HepG2 (cell line): Measurements from ENCODE around the gene PARN. TPM values are rescaled to one million over a fixed set of nuclear protein-coding genes. Genes with fewer than 3 reads are reported as not detected.

Source experiments
- CREB3 ChIP-seq: sonication (generic); formaldehyde crosslinking; IDR thresholded peaks from 2 replicates; pipeline ENCODE4 v1.5.0; 2020; ENCODE audit warnings: missing genetic modification reagents
- ELF4 ChIP-seq: sonication (generic); formaldehyde crosslinking; IDR thresholded peaks from 2 replicates; pipeline ENCODE4 v1.5.0; 2020; ENCODE audit warnings: missing genetic modification reagents, mild to moderate bottlenecking, moderate library complexity, borderline replicate concordance
- FOXJ3 ChIP-seq: sonication (generic); formaldehyde crosslinking; IDR thresholded peaks from 2 replicates; pipeline ENCODE4 v1.4.0; 2020; ENCODE audit warnings: missing genetic modification reagents, mild to moderate bottlenecking, borderline replicate concordance
- HMGXB3 ChIP-seq: sonication (generic); formaldehyde crosslinking; IDR thresholded peaks from 2 replicates; pipeline ENCODE4 v1.4.0; 2020; ENCODE audit warnings: missing genetic modification reagents, borderline replicate concordance
- HNF4G ChIP-seq, 2 experiments: sonication (generic) in 1 of 2; formaldehyde crosslinking in 1 of 2; IDR thresholded peaks; 2 replicates each; pipeline versions ENCODE4 v1.4.0 to v1.6.1; 2011 to 2020; ENCODE audit warnings: borderline replicate concordance in 2 of 2, low read depth in 2 of 2, mild to moderate bottlenecking in 2 of 2, low read length in 1 of 2, missing genetic modification reagents in 1 of 2, moderate library complexity in 1 of 2
- MXD4 ChIP-seq: IDR thresholded peaks from 2 replicates; pipeline ENCODE4 v1.6.1; 2016; ENCODE audit warnings: mild to moderate bottlenecking, missing biosample characterization, missing genetic modification reagents
- MYPOP ChIP-seq: sonication (generic); formaldehyde crosslinking; IDR thresholded peaks from 2 replicates; pipeline ENCODE4 v1.8.1; 2023; ENCODE audit warnings: mild to moderate bottlenecking, moderate library complexity, missing genetic modification reagents
- PHF8 ChIP-seq: sonication (generic); formaldehyde crosslinking; IDR thresholded peaks from 2 replicates; pipeline ENCODE4 v1.5.0; 2020; ENCODE audit warnings: missing genetic modification reagents
- POLR2AphosphoS5 ChIP-seq: IDR thresholded peaks from 2 replicates; pipeline ENCODE4 v1.6.1; 2012; ENCODE audit warnings: low read depth, low read length
- SAP130 ChIP-seq: IDR thresholded peaks from 2 replicates; pipeline ENCODE4 v1.6.1; 2016; ENCODE audit warnings: low read depth
- SP5 ChIP-seq: IDR thresholded peaks from 2 replicates; pipeline ENCODE4 v1.6.1; 2016; ENCODE audit warnings: low read depth, borderline replicate concordance
- SSRP1 ChIP-seq: IDR thresholded peaks from 2 replicates; pipeline ENCODE4 v1.6.1; 2016; ENCODE audit warnings: control low read depth
- TERF1 ChIP-seq: sonication (generic); formaldehyde crosslinking; IDR thresholded peaks from 2 replicates; pipeline ENCODE4 v1.8.0; 2022; ENCODE audit warnings: mild to moderate bottlenecking, missing genetic modification reagents, moderate library complexity
- ZNF280D ChIP-seq: sonication (generic); formaldehyde crosslinking; IDR thresholded peaks from 2 replicates; pipeline ENCODE4 v1.5.1; 2020; ENCODE audit warnings: mild to moderate bottlenecking, missing genetic modification reagents
- ZNF292 ChIP-seq: sonication (generic); formaldehyde crosslinking; IDR thresholded peaks from 2 replicates; pipeline ENCODE4 v1.8.1; 2022; ENCODE audit warnings: mild to moderate bottlenecking, low read depth, missing genetic modification reagents, borderline replicate concordance
- ZNF550 ChIP-seq: sonication (generic); formaldehyde crosslinking; IDR thresholded peaks from 2 replicates; pipeline ENCODE4 v1.4.0; 2020; ENCODE audit warnings: mild to moderate bottlenecking, missing genetic modification reagents, borderline replicate concordance
- ZNF839 ChIP-seq: sonication (generic); formaldehyde crosslinking; IDR thresholded peaks from 2 replicates; pipeline ENCODE4 v1.4.0; 2020; ENCODE audit warnings: missing genetic modification reagents, mild to moderate bottlenecking, borderline replicate concordance
- polyA plus RNA-seq, 8 experiments: library from polyadenylated mRNA; depleted of rRNA in 3 of 8; stranded (reverse) in 7 of 8; unstranded in 1 of 8; fragments of >200 nt; fragmentation: Illumina TruSeq in 4 of 8; extraction: Trizol in 4 of 8; gene quantifications; 2 replicates each; pipeline versions ENCODE4 v1.2.1 to v1.2.3, GENCODE V29; 2011 to 2016; ENCODE audit warnings: low read depth in 4 of 8, missing spikeins in 1 of 8, mixed read lengths in 1 of 8; ENCODE audit not compliant: insufficient read depth in 1 of 8
- total RNA-seq, 5 experiments: library from RNA; depleted of rRNA; stranded (reverse); fragments of >200 nt; fragmentation: Illumina TruSeq; extraction: Trizol; gene quantifications; 2 replicates each; pipeline ENCODE4 v1.2.3, GENCODE V29; 2016; ENCODE audit warnings: low read depth in 1 of 5

Gene PARN
- total and polyA plus RNA-seq, 2 of the 13 experiments (the other 11 are each of a cell fraction or from before 2014, with no cell fraction given), result 13.3 to 47.6 TPM

- TF ChIP-seq CREB3 (CRISPR knock-in tag), result no peak
- no peak for TF ChIP-seq ZNF839
- no peak for TF ChIP-seq MYPOP (CRISPR knock-in tag)
- TF ChIP-seq ZNF550 (CRISPR knock-in tag), result no peak; the same call in 1 of the 2 replicates
- no peak for TF ChIP-seq HMGXB3
- TF ChIP-seq ELF4 (CRISPR knock-in tag), result no peak
- peak; percentile 7; the same call in 1 of the 2 replicates for TF ChIP-seq SP5 (CRISPR knock-in tag)
- peak; percentile 70; the same call in 1 of the 2 replicates for TF ChIP-seq ZNF292 (CRISPR knock-in tag)
- TF ChIP-seq SSRP1, result no peak
- peak; percentile 97 for TF ChIP-seq ZNF280D
- no peak for TF ChIP-seq TERF1
- TF ChIP-seq MXD4 (CRISPR knock-in tag), result no peak
- TF ChIP-seq PHF8 (CRISPR knock-in tag), result no peak
- TF ChIP-seq FOXJ3 (CRISPR knock-in tag), result peak; percentile 38; the same call in 1 of the 2 replicates
- no peak for TF ChIP-seq HNF4G (IDR thresholded peaks at IDR 0.05; ENCODE audit: borderline replicate concordance, low read depth, low read length)
- no peak for TF ChIP-seq HNF4G (CRISPR knock-in tag; IDR thresholded peaks at IDR 0.05; ENCODE audit: borderline replicate concordance, low read depth)
- peak; percentile 25; the same call in 1 of the 2 replicates for TF ChIP-seq SAP130 (CRISPR knock-in tag)
- TF ChIP-seq POLR2AphosphoS5, result no peak
These were observed 132.6 kb downstream of the PARN start (continued) for GRCh38 chr16:14497245-14498082.
